HepG2 (cell line): ENCODE data around the gene GAL3ST2. TPM values are rescaled to one million over a fixed set of nuclear protein-coding genes. Genes with fewer than 3 reads are reported as not detected.
A peak's percentile ranks its signal among the peaks of the same experiment; 100 is the strongest.

Experiments
- ASH2L ChIP-seq: fragments of 300-600, 200-600 bp; sonication (generic); IDR thresholded peaks from 2 replicates; pipeline ENCODE4 v1.7.0; 2017; ENCODE audit warnings: low read depth, mild to moderate bottlenecking, moderate library complexity, mixed read lengths, low read length; ENCODE audit not compliant: insufficient read length
- FUBP1 ChIP-seq: sonication (generic); formaldehyde crosslinking; IDR thresholded peaks from 2 replicates; pipeline ENCODE4 v1.5.1; 2020; ENCODE audit warnings: missing genetic modification reagents, mild to moderate bottlenecking, borderline replicate concordance
- GPBP1L1 ChIP-seq: sonication (generic); formaldehyde crosslinking; IDR thresholded peaks from 2 replicates; pipeline ENCODE4 v1.5.0; 2020; ENCODE audit warnings: mild to moderate bottlenecking, missing genetic modification reagents
- PLSCR1 ChIP-seq: sonication (generic); formaldehyde crosslinking; IDR thresholded peaks from 2 replicates; pipeline ENCODE4 v1.5.0; 2020; ENCODE audit warnings: missing genetic modification reagents, mild to moderate bottlenecking, borderline replicate concordance
- SETDB1 ChIP-seq: sonication (generic); formaldehyde crosslinking; IDR thresholded peaks from 2 replicates; pipeline ENCODE4 v1.5.1; 2020; ENCODE audit warnings: missing genetic modification reagents, mild to moderate bottlenecking, borderline replicate concordance
- TAF1 ChIP-seq: sonication (generic); formaldehyde crosslinking; IDR thresholded peaks from 2 replicates; pipeline ENCODE4 v1.4.0; 2020; ENCODE audit warnings: missing genetic modification reagents
- ZNF337 ChIP-seq: sonication (generic); formaldehyde crosslinking; IDR thresholded peaks from 2 replicates; pipeline ENCODE4 v1.5.1; 2020; ENCODE audit warnings: missing genetic modification reagents, low read depth, mild to moderate bottlenecking, borderline replicate concordance
- ZNF501 ChIP-seq: sonication (generic); formaldehyde crosslinking; IDR thresholded peaks from 2 replicates; pipeline ENCODE4 v1.5.1; 2020; ENCODE audit warnings: mild to moderate bottlenecking, moderate library complexity, missing genetic modification reagents
- polyA plus RNA-seq, 8 experiments: library from polyadenylated mRNA; depleted of rRNA in 3 of 8; stranded (reverse) in 7 of 8; unstranded in 1 of 8; fragments of >200 nt; fragmentation: Illumina TruSeq in 4 of 8; extraction: Trizol in 4 of 8; gene quantifications; 2 replicates each; pipeline versions ENCODE4 v1.2.1 to v1.2.3, GENCODE V29; 2011 to 2016; ENCODE audit warnings: low read depth in 4 of 8, missing spikeins in 1 of 8, mixed read lengths in 1 of 8; ENCODE audit not compliant: insufficient read depth in 1 of 8
- total RNA-seq, 5 experiments: library from RNA; depleted of rRNA; stranded (reverse); fragments of >200 nt; fragmentation: Illumina TruSeq; extraction: Trizol; gene quantifications; 2 replicates each; pipeline ENCODE4 v1.2.3, GENCODE V29; 2016; ENCODE audit warnings: low read depth in 1 of 5

Gene GAL3ST2
- total and polyA plus RNA-seq, 2 of the 13 experiments (the other 11 are each of a cell fraction or from before 2014, with no cell fraction given), result 0.17 to 0.20 TPM

GRCh38 chr2:241770936-241771285 is 5.7 kb upstream of the GAL3ST2 start (continued):
- no peak for TF ChIP-seq GPBP1L1
- 0 out of 2 replicates have a peak, but pooled peaks have one; percentile 9 for TF ChIP-seq TAF1 (CRISPR knock-in tag)
- 0 out of 2 replicates have a peak, but pooled peaks have one; percentile 48 for TF ChIP-seq SETDB1 (CRISPR knock-in tag)
- peak; percentile 80 for TF ChIP-seq ZNF501 (CRISPR knock-in tag)
- TF ChIP-seq PLSCR1 (CRISPR knock-in tag), result 0 out of 2 replicates have a peak, but pooled peaks have one; percentile 18
- peak; percentile 61; the same call in 1 of the 2 replicates for TF ChIP-seq ZNF337 (CRISPR knock-in tag)
- peak; percentile 64 for TF ChIP-seq ASH2L
- TF ChIP-seq FUBP1 (CRISPR knock-in tag), result 0 out of 2 replicates have a peak, but pooled peaks have one; percentile 9
